A549 (cell line): ENCODE data around the gene ZBTB16. TPM values are rescaled to one million over a fixed set of nuclear protein-coding genes. Genes with fewer than 3 reads are reported as not detected.

Experiments
- ATAC-seq, 2 experiments: fragments of 200-7000 bp in 1 of 2; fragments of >200 bp in 1 of 2; cut with Nextera tagmentation in 1 of 2; cut with Tn5 transposase in 1 of 2; 3 replicates each; pipeline versions ENCODE4 v1.8.0 to v1.9.1; 2018 to 2020; ENCODE audit warnings: mild to moderate bottlenecking in 1 of 2, moderate library complexity in 1 of 2
- CTCF ChIA-PET: fragments of 300-600 bp; sonication (Branson Sonifier 250); formaldehyde crosslinking; extraction: SDS; loops from one replicate; lab custom pipeline; 2021; ENCODE audit warnings: antibody characterized with exemption, inconsistent platforms; lab: Yijun Ruan, JAX
- POLR2A ChIA-PET: fragments of 350-600 bp; formaldehyde crosslinking; extraction: SDS; loops from one replicate; lab custom pipeline; 2021; ENCODE audit warnings: antibody characterized with exemption, inconsistent platforms; lab: Yijun Ruan, JAX
- DNase-seq, 2 experiments: peaks; one replicate each; pipeline versions ENCODE4 v3.0.0 to v3.0.0-alpha.2; 2011 to 2016; ENCODE audit warnings: low read depth in 1 of 2, low spot score in 1 of 2
- FAIRE-seq: peaks from 2 replicates; lab custom pipeline; 2011; peaks lifted over from hg19 to GRCh38; lab: Jason Lieb, UNC
- H3K27ac ChIP-seq, 2 experiments: fragments of >200 bp; sonication (Bioruptor Twin); formaldehyde crosslinking; 3 replicates each; pipeline ENCODE4 v1.5.1; 2016 to 2017
- H3K4me1 ChIP-seq: fragments of >200 bp; sonication (Bioruptor Twin); formaldehyde crosslinking; 3 replicates; pipeline ENCODE4 v1.6.1; 2016
- H3K4me2 ChIP-seq: fragments of >200 bp; sonication (Bioruptor Twin); formaldehyde crosslinking; 3 replicates; pipeline ENCODE4 v1.6.1; 2016
- H3K4me3 ChIP-seq: fragments of >200 bp; sonication (Bioruptor Twin); formaldehyde crosslinking; 3 replicates; pipeline ENCODE4 v1.5.1; 2016
- H3K9me3 ChIP-seq: fragments of >200 bp; sonication (Bioruptor Twin); formaldehyde crosslinking; 3 replicates; pipeline ENCODE4 v1.6.1; 2016
- CBX2 ChIP-seq: fragments of 200-600 bp; sonication (generic); IDR thresholded peaks from 2 replicates; pipeline ENCODE4 v1.6.1; 2016; ENCODE audit warnings: low read depth, mild to moderate bottlenecking, borderline replicate concordance
- CHD4 ChIP-seq: fragments of 200-600 bp; sonication (generic); IDR thresholded peaks from 2 replicates; pipeline ENCODE4 v1.6.1; 2016; ENCODE audit warnings: antibody characterized with exemption, mild to moderate bottlenecking, borderline replicate concordance
- ESRRA ChIP-seq: fragments of 150-350 bp; IDR thresholded peaks from 2 replicates; pipeline ENCODE4 v1.6.1; 2014; ENCODE audit warnings: mild to moderate bottlenecking, low read length, borderline replicate concordance
- HOXB13 ChIP-seq: fragments of 250-450 bp; sonication (Bioruptor Pico); IDR thresholded peaks from 2 replicates; pipeline ENCODE4 v1.5.0; 2020; ENCODE audit warnings: low read depth, mild to moderate bottlenecking, moderate library complexity
- MAZ ChIP-seq: fragments of 150-350 bp; IDR thresholded peaks from 2 replicates; pipeline ENCODE4 v1.6.1; 2014; ENCODE audit warnings: antibody characterized with exemption, low read depth, low read length, borderline replicate concordance
- MYC ChIP-seq: IDR thresholded peaks from 2 replicates; pipeline ENCODE4 v1.6.1; 2012; ENCODE audit warnings: mild to moderate bottlenecking, inconsistent platforms, low read length, improper control_type of control experiment, borderline replicate concordance
- POLR2AphosphoS2 ChIP-seq: conservative IDR thresholded peaks from 2 replicates; pipeline ENCODE4 v1.6.1; 2012; ENCODE audit warnings: low read length, improper control_type of control experiment, inconsistent platforms
- RCOR1 ChIP-seq: fragments of 150-350 bp; IDR thresholded peaks from 2 replicates; pipeline ENCODE4 v1.6.1; 2014; ENCODE audit warnings: antibody characterized with exemption, low read length, low read depth
- RNF2 ChIP-seq: fragments of 200-600 bp; sonication (generic); IDR thresholded peaks from 2 replicates; pipeline ENCODE4 v1.6.1; 2016; ENCODE audit warnings: low read depth, mild to moderate bottlenecking, antibody characterized with exemption, moderate library complexity, borderline replicate concordance
- SMC3 ChIP-seq: fragments of >200 bp; sonication (Bioruptor Twin); formaldehyde crosslinking; IDR thresholded peaks from 3 replicates; pipeline ENCODE4 v1.6.1; 2018; ENCODE audit warnings: inconsistent platforms
- SREBF2 ChIP-seq: fragments of 450-650 bp; IDR thresholded peaks from 2 replicates; pipeline ENCODE4 v1.6.1; 2014; ENCODE audit warnings: mild to moderate bottlenecking, moderate library complexity
- ZFP36 ChIP-seq: fragments of 450-650 bp; IDR thresholded peaks from 2 replicates; pipeline ENCODE4 v1.6.1; 2014; ENCODE audit warnings: borderline replicate concordance; ENCODE audit not compliant: partially characterized antibody
- WGBS: methylation state at CpG from one replicate; pipeline ENCODE4 v1.1.6; 2017; ENCODE audit errors: missing lambda C conversion rate; 5-methylcytosine and 5-hydroxymethylcytosine counted together
- polyA plus RNA-seq, 4 experiments: library from polyadenylated mRNA; depleted of rRNA in 3 of 4; stranded (reverse); fragments of >200 nt; fragmentation: RNase III in 1 of 4; extraction: RNeasy Plus Mini Kit Qiagen cat#74134 plus additional on column Dnase treatment in 1 of 4; gene quantifications; 2 replicates in 3 of 4; 3 replicates in 1 of 4; pipeline ENCODE4 v1.2.3, GENCODE V29; 2011 to 2017
- TF ChIP-seq, protein P1 (sequence below): fragments of >200 bp; sonication (Bioruptor Twin); formaldehyde crosslinking; IDR thresholded peaks from 3 replicates; pipeline ENCODE4 v1.5.1; 2016
- TF ChIP-seq, protein P2 (sequence below): fragments of 250-450 bp; sonication (Bioruptor Pico); IDR thresholded peaks from 2 replicates; pipeline ENCODE4 v1.5.0; 2020; ENCODE audit warnings: low read depth, mild to moderate bottlenecking, moderate library complexity
- TF ChIP-seq, protein P3 (sequence below): IDR thresholded peaks from 2 replicates; pipeline ENCODE4 v1.6.1; 2012

The ZBTB16 gene
- polyA plus RNA-seq, 2 of the 4 experiments (the other 2 are of a cell fraction): not detected

DNA sequence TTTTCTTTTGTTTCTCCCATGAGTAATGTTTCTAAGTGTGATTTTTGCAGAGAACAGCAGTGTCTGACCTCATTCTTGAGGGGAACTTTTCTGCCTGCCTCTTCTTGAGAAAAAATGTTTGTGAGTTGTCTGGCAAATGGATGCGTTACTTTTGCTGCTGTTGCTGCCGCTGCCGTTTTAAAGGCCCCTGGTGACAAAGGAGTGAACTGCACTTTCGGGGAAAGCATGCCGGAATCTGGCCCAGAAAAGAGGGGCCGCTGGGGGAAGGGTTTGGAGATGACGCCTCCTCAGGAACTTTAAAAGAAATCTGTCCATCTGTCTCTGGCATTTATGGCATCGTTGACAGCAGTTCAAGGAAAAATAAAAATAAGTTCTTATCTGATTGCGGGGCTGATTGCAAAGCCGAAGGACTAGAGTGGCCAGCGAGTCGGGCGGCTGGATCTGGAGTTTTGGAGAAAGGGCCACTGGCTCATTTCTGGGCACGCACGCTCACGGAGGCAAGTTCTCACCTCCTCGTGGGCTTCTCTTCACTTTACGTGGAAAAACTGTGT is 16.5 kb downstream of the ZBTB16 start:
- CTCF ChIA-PET: interaction anchor here (1.0 kb wide), 1 partner anchor 9 kb away, joined by 3 read pairs; no protein-coding TSS in a partner anchor

DNA sequence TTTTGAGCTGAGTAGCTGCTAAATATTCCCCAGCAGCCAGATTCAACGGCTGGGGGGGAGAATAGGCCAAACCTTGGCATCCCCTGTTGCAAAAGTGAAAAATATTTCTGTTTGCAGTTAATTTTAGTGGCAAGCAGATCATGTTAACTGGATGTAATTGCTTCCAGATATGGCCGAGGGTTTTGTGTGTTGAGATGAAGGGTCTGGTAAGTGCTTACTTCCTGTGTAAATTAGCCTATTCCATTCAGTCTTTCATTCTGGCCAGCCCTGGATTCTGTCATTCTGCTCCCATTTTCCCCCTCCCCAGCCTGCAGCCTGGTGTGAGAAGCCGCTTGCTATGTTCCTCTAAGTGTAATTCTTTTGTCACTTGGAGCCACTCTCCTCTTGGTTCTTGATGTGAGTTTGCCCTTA is 17.4 kb downstream of the ZBTB16 start:
- CTCF ChIA-PET: interaction anchor here (1.0 kb wide), 1 partner anchor 10 kb away, joined by 3 read pairs; no protein-coding TSS in a partner anchor
- POLR2A ChIA-PET: no interaction called here
- no peaks in the 10 kb centered on the region for H3K4me1 ChIP-seq
- H3K27ac ChIP-seq: no peak overlapping the region
- WGBS: 16% methylated on average over 3 of the region's 3 CpGs
- DNase-seq: no peak
- no peak overlapping the region for H3K4me3 ChIP-seq
- TF ChIP-seq ZFP36 (no peak), ESRRA (no peak), SMC3 (no peak), POLR2AphosphoS2 (no peak), RNF2 (no peak), SREBF2 (no peak), CHD4 (no peak), RCOR1 (no peak), MYC (no peak), HOXB13 (CRISPR knock-in tag) (no peak)
- TF ChIP-seq, protein P1, sequence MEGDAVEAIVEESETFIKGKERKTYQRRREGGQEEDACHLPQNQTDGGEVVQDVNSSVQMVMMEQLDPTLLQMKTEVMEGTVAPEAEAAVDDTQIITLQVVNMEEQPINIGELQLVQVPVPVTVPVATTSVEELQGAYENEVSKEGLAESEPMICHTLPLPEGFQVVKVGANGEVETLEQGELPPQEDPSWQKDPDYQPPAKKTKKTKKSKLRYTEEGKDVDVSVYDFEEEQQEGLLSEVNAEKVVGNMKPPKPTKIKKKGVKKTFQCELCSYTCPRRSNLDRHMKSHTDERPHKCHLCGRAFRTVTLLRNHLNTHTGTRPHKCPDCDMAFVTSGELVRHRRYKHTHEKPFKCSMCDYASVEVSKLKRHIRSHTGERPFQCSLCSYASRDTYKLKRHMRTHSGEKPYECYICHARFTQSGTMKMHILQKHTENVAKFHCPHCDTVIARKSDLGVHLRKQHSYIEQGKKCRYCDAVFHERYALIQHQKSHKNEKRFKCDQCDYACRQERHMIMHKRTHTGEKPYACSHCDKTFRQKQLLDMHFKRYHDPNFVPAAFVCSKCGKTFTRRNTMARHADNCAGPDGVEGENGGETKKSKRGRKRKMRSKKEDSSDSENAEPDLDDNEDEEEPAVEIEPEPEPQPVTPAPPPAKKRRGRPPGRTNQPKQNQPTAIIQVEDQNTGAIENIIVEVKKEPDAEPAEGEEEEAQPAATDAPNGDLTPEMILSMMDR: no peak
- H3K9me3 ChIP-seq: no peaks in the 10 kb centered on the region
- no peak for ATAC-seq
- no peak for FAIRE-seq
- H3K4me2 ChIP-seq: no peak overlapping the region

More for the DNA sequence above, 16.5 kb downstream of the ZBTB16 start:
- H3K4me1 ChIP-seq: no peaks in the 10 kb centered on the region
- H3K4me2 ChIP-seq: no peak overlapping the region
- WGBS: 20% methylated on average over 16 of the region's 18 CpGs
- TF ChIP-seq, protein P2, sequence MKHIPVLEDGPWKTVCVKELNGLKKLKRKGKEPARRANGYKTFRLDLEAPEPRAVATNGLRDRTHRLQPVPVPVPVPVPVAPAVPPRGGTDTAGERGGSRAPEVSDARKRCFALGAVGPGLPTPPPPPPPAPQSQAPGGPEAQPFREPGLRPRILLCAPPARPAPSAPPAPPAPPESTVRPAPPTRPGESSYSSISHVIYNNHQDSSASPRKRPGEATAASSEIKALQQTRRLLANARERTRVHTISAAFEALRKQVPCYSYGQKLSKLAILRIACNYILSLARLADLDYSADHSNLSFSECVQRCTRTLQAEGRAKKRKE (CRISPR knock-in tag): no peak
- peak; percentile 10; the same call in 1 of the 3 replicates for TF ChIP-seq SMC3
- FAIRE-seq: no peak
- peak; percentile 30 to 46 for DNase-seq
- peak; percentile 64 to 80; a peak in 4 of 6 replicates for ATAC-seq
- H3K9me3 ChIP-seq: no peaks in the 10 kb centered on the region
- no peak overlapping the region for H3K4me3 ChIP-seq
- H3K27ac ChIP-seq: no peak overlapping the region
- POLR2A ChIA-PET: no interaction called here

DNA sequence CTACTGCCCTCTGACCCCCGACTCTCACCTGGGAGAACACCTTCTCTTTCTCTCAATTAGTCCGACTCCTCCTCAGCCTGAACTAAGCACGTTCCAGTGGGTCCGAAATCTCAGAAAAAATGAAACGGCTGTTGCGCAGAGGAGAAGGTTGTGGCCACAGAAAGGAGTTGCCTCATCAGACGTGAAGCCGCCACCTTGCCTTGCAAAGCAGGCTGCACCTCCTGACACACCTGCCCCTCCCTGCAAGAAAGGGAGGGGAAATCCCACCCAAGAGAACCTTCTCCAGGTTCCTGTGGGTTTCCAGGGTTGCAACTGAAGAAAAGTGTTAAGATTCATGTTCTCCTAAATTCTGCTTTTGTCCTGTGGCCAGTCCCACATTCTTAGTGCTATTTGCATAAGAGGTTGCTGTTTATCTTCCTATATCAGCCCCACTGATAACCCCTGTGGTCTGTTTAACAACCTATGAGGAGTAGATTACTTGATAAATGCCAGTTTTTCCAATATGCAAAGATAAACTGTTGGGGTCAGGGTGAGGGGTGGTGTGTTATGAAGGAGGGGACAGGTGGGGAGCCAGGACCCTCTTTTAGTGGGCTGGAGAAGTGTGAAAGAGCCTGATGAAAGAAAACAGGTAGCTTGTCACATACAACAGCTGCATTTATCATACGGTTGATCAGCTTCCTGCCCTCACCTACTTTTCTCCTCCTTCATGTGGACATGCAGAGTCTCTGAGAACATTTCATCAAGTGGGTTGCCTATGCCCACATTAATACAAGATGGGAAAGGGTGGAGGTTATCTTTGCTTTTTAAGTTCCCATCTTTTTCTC is 18.2 kb downstream of the ZBTB16 start:
- POLR2A ChIA-PET: no interaction called here
- no peak overlapping the region for H3K4me2 ChIP-seq
- H3K9me3 ChIP-seq: no peaks in the 10 kb centered on the region
- DNase-seq: no peak
- FAIRE-seq: no peak
- H3K4me1 ChIP-seq: 0 out of 3 replicates have a peak, but pooled peaks cover 3% of the 10 kb centered on the region
- no peak for TF ChIP-seq CBX2
- TF ChIP-seq, protein P2 (CRISPR knock-in tag): no peak
- no peak for TF ChIP-seq MYC
- TF ChIP-seq, protein P3, sequence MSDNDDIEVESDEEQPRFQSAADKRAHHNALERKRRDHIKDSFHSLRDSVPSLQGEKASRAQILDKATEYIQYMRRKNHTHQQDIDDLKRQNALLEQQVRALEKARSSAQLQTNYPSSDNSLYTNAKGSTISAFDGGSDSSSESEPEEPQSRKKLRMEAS: no peak
- no peak for TF ChIP-seq MAZ
- TF ChIP-seq, all 56 proteins: peak for 0
- ATAC-seq: no peak
- Histone ChIP-seq H3K27ac (no peak overlapping the region), H3K4me3 (no peak overlapping the region)
- 64% methylated on average over 9 of the region's 9 CpGs for WGBS
- CTCF ChIA-PET: interaction anchor here (1.1 kb wide), 1 partner anchor 8 kb away, joined by 4 read pairs; no protein-coding TSS in a partner anchor
